MG63 (cell line): Measurements from ENCODE around the gene P2RY6. TPM values are rescaled to one million over a fixed set of nuclear protein-coding genes. Genes with fewer than 3 reads are reported as not detected.
A peak's percentile ranks its signal among the peaks of the same experiment; 100 is the strongest.
"Not testable (repeated sequence)": the region's sequence is repeated elsewhere in the genome, so short reads cannot be mapped to it uniquely, and the experiment has no call there.

Experiments used
- DNase-seq: peaks from one replicate; pipeline ENCODE4 v3.0.0-alpha.2; 2020
- H3K27me3 ChIP-seq: fragments of 250-450 bp; sonication (Bioruptor Pico); 2 replicates; pipeline ENCODE4 v1.5.1; 2020; ENCODE audit warnings: mild to moderate bottlenecking, moderate library complexity
- H3K36me3 ChIP-seq: fragments of 250-450 bp; sonication (Bioruptor Pico); 2 replicates; pipeline ENCODE4 v1.5.1; 2020; ENCODE audit warnings: mild to moderate bottlenecking, moderate library complexity
- H3K4me3 ChIP-seq: fragments of 250-450 bp; sonication (Bioruptor Pico); 2 replicates; pipeline ENCODE4 v1.5.1; 2020; ENCODE audit warnings: mild to moderate bottlenecking, moderate library complexity
- H3K9me3 ChIP-seq: fragments of 250-450 bp; sonication (Bioruptor Pico); 2 replicates; pipeline ENCODE4 v1.5.1; 2020; ENCODE audit warnings: mild to moderate bottlenecking, moderate library complexity
- total RNA-seq: library from RNA; depleted of rRNA; stranded (reverse); fragments of >200 nt; shearing (Covaris generic); gene quantifications from 2 replicates; pipeline ENCODE4 v1.2.3, GENCODE V29; 2014; ENCODE audit warnings: low replicate concordance; rRNA removed

Gene P2RY6, protein sequence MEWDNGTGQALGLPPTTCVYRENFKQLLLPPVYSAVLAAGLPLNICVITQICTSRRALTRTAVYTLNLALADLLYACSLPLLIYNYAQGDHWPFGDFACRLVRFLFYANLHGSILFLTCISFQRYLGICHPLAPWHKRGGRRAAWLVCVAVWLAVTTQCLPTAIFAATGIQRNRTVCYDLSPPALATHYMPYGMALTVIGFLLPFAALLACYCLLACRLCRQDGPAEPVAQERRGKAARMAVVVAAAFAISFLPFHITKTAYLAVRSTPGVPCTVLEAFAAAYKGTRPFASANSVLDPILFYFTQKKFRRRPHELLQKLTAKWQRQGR
- total RNA-seq: 6.7 and 23.4 TPM in 2 replicates

DNA sequence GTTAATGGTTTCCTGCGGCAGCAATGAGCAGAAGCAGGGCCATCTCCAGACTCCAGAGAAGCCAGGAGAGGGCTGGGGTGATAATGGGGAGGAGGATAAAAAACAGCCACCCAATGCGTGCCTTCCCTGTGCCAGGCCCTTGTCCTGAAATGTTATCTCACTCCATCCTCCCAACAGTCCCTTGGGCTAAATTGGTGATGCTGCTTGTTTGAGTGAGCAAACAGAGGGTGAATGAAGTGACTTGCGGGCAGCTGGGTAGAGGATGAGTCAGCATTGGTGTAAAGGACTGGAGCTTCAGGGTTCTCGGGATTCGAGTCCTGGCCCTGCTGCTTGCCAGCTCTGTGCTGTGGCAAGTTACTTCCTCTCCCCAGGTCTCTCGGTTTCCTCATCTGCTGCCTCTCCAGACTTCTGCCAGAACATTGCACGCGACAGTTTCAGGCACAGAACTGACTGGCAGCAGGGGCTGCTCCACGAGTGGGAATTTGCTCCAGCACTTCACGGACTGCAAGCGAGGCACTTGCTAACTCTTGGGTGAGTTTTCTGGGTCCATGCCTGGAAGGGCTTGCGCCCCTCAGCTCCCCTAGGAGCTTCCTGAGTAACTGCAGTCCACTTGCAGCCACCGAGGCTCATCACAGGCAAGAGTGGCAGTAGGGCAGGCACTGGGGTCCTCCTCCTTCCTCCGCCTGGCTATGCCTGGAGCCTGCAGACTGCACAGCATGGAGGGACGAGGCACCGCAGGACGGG, at the start of gene P2RY6:
Gene P2RY6, plus strand, starts transcription at position 403 of the 744 bp plus-strand sequence. CDS start 24,181 bp downstream, outside the sequence.
- H3K4me3 ChIP-seq: no peak within 1 kb of the TSS
- H3K9me3 ChIP-seq: no peaks in the 10 kb centered on the region
- DNase-seq: peak; percentile 62
- no peaks in the 10 kb centered on the region for H3K27me3 ChIP-seq
- H3K36me3 ChIP-seq: no peaks in the 10 kb centered on the region

DNA sequence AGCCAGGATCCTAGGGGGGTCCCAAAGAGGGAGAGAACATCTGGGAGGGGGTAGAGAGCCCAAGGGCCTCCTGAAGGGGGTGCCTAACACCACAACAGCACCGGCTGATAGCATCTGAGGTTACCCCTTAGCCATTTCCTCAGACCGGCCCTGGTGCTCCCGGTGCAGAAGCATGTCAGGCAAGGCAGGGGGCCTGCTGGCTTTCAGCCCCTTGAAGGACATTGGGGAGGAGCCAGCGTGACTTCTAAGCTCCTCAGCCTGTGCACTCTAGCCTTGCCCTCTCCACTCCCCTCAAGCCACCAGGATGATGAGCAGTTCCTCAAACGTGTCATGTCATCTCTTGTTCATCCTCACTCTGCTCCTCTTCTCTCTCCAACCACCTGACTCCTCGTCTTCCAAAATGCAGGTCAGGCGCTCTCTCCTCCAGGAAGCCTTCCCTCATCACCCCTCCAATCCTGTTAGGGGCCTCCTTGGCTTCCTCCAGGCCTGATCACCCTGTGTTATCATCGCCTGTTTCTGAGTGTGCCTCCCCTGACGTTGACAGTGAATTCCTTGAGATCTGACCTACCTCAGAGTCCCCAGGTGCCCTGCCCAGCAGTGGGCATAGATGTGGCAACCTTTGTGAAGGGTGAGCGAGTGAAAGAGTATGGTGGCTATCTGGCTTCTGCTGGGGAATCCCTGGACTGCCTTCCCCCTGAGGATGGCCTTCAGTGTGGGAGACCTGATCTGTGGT, 48.0 kb upstream of the P2RY6 start:
- no peak overlapping the region for H3K4me3 ChIP-seq
- no peak for DNase-seq
- H3K36me3 ChIP-seq: no peaks in the 10 kb centered on the region
- H3K27me3 ChIP-seq: no peaks in the 10 kb centered on the region
- no peaks in the 10 kb centered on the region for H3K9me3 ChIP-seq

DNA sequence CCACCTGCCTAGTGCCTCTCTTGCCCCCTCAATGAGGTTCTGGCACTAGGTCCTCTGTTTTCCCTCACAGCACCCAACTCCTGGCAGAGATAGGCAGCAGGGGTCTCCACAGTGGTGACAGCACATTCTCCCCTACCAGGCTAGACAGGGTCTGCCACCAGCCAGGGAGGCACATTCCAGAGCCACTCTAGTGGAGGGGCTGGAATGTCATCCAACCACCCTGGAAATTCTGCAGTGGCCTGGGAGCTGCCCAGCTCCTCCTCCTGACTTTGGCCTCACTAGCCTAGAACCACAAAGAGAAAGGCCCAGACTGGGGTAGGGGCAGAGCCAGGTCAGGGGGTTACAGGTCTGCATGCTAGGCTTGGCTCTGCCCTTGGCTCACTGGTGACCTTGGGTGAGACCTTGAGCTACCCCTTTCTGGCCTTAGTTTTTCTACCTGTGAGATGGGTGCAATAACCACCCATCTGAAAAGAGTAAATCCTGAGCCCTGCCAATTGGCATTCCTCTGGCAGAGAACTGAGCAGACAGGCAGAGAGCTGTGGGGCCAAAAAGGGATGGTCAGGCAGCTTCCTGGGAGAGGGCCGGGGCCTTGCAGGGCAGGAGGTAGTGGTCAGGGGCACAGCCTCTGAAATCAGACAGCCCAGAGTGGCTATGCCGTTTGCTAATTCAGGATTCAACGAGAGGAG, 47.0 kb upstream of the P2RY6 start:
- no peak for DNase-seq
- no peak overlapping the region for H3K4me3 ChIP-seq
- no peaks in the 10 kb centered on the region for H3K9me3 ChIP-seq
- H3K36me3 ChIP-seq: no peaks in the 10 kb centered on the region
- no peaks in the 10 kb centered on the region for H3K27me3 ChIP-seq

DNA sequence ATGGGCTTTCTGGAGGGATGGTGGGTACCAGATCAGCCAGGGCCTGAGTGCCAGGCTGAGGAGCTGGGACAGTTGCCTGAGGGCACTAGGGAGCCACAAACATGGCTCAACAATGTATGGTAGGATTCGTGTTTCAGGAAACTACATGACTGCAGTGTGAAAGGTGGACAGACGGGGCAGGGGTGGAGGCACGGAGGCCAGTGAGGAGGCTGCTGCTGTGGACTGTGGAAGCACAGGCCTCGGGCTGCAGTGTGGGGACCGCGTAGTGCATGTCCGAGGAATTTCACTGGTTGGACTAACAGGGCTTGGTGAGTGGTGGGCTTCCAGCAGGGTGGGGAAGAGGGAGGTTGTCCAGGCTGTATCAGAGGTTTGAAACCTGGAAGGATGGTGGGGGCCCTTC, 46.3 kb upstream of the P2RY6 start:
- no peaks in the 10 kb centered on the region for H3K9me3 ChIP-seq
- DNase-seq: no peak
- no peak overlapping the region for H3K4me3 ChIP-seq
- H3K36me3 ChIP-seq: no peaks in the 10 kb centered on the region
- H3K27me3 ChIP-seq: no peaks in the 10 kb centered on the region

DNA sequence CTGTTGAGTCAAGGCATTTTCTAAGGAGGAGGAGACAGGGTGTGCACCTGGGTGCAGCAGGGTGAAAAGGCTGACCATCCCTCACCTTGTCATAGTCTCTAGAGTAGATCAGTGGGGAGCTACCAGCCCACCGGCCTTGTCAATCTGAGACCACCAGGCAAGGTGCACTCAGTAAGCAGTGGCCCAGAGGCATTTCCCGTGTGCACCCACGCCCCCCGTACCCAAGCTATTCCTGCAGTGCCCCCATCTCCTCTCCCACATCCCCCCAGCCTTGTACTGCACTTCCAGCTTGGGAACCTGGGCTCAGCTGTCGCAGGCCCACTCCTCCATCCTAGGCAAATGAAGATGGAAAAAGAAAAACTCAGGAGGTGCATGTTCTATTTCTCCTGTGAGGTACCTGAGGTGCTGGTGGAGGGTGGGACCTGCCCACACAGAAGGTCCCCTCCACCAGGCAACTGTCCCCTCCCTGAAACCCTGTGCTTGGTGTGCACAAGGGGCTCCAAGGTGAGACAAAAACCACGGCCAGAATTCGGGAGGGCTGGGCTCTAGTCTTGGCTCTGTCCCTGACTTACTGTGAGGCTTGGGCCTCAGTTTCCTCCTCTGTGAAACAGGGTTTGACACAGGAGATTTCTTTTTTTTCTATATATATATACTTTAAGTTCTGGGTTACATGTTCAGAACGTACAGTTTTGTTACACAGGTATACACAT, 45.7 kb upstream of the P2RY6 start:
- no peaks in the 10 kb centered on the region for H3K27me3 ChIP-seq
- no peak for DNase-seq
- no peaks in the 10 kb centered on the region for H3K9me3 ChIP-seq
- H3K36me3 ChIP-seq: no peaks in the 10 kb centered on the region
- H3K4me3 ChIP-seq: no peak overlapping the region

DNA sequence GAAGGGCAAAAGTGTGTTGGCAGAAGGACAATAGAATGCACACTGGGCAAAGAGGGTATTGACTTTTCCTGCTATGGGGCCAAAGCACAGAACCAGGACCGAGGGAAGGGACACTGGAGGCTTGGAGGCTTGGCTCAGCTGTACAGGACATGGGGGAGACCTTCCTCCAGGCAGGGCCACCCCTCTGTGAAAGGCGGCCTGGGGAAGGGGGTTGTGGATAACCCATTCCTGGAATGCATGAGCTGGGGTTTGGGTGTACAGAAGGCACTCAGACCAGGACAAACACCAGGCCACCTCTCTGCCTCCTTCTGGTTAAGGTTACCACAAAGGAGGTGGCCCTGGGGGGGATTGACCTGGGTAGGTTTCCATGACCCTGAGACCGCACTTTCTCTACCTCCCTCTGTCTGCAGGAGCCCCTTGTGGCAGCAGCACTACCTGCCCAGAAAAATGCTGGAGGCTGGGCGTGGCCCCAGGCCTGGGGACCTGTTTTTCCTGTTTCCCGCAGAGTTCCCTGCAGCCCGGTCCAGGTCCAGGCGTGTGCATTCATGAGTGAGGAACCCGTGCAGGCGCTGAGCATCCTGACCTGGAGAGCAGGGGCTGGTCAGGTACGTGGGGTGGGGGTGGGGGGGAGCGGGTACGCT, 44.4 kb upstream of the P2RY6 start:
- no peak for DNase-seq
- H3K27me3 ChIP-seq: no peaks in the 10 kb centered on the region

DNA sequence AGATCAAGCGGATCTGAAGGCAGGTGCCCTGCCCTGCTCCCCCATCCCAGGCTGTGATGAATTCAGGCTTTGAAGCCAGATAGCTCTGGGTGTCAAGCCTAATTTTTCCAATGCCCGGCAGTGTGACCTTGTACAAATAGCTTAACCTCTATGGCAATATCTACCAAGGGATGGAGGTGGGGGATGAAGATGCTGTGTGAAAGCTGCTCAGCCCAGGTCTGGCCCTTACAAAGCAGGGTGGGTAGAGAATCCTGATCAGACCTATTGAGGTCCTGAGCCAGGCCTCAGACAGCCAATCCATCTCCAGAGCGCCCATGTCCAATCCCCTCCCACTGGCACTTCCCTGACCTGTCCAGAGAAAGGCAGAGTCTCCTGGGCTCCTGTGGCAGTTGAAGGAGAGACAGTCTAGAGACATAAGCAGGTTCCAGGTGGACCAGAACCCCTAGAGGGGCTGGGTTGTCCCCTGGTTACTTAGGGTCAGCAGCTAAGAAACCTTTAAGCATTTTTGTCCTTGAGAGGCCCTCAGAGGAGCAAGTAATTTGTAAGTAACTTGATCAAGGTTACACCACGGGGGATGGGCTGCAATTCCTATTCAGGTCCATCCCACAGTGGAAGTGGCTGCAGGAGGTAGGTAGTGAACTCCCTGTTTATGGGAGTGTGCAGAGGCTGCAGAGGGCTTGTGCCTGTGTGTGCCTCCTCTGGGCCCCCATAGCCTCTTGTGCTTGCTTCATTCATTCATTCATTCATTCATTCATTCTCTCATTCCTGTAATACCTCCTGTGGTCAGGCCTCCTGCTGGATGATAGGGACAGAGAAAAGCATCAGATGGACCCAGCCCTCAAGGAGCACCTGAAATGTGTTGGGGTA, 43.6 kb upstream of the P2RY6 start:
- no peaks in the 10 kb centered on the region for H3K36me3 ChIP-seq
- H3K9me3 ChIP-seq: no peaks in the 10 kb centered on the region
- H3K27me3 ChIP-seq: no peaks in the 10 kb centered on the region
- no peak overlapping the region for H3K4me3 ChIP-seq
- no peak for DNase-seq

More for the DNA sequence above, 44.4 kb upstream of the P2RY6 start:
- no peaks in the 10 kb centered on the region for H3K9me3 ChIP-seq
- H3K4me3 ChIP-seq: no peak overlapping the region
- no peaks in the 10 kb centered on the region for H3K36me3 ChIP-seq

DNA sequence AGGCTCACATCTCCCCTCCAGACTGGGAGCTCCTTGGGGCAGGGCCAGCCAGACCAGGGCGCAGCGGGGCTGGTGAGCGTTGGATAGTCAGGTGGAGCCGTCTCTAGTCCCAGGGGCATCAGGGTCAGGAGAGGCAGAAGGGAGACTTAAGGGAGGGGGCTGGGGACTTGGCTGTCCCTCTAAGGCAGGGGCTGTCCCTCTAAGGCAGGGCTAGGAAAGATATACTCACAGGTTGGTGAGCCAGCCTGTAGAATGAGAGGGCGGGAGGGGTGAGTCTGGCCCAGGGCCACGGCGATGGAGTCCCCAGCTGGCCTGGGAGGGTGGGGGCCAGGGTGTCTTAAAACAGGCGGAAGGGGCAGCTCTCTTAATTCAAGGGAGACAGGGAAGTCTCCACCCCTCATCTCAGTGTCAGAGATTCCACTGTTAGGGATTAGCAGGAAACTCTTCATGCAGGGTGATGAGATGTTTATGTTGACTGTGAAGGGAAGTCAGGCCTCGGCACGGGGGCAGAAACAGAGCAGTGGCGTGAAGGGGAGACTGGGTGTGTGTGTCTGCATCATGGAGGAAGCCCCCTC, 42.7 kb upstream of the P2RY6 start:
- no peak overlapping the region for H3K4me3 ChIP-seq
- DNase-seq: no peak
- H3K27me3 ChIP-seq: no peaks in the 10 kb centered on the region
- H3K9me3 ChIP-seq: no peaks in the 10 kb centered on the region
- H3K36me3 ChIP-seq: no peaks in the 10 kb centered on the region

DNA sequence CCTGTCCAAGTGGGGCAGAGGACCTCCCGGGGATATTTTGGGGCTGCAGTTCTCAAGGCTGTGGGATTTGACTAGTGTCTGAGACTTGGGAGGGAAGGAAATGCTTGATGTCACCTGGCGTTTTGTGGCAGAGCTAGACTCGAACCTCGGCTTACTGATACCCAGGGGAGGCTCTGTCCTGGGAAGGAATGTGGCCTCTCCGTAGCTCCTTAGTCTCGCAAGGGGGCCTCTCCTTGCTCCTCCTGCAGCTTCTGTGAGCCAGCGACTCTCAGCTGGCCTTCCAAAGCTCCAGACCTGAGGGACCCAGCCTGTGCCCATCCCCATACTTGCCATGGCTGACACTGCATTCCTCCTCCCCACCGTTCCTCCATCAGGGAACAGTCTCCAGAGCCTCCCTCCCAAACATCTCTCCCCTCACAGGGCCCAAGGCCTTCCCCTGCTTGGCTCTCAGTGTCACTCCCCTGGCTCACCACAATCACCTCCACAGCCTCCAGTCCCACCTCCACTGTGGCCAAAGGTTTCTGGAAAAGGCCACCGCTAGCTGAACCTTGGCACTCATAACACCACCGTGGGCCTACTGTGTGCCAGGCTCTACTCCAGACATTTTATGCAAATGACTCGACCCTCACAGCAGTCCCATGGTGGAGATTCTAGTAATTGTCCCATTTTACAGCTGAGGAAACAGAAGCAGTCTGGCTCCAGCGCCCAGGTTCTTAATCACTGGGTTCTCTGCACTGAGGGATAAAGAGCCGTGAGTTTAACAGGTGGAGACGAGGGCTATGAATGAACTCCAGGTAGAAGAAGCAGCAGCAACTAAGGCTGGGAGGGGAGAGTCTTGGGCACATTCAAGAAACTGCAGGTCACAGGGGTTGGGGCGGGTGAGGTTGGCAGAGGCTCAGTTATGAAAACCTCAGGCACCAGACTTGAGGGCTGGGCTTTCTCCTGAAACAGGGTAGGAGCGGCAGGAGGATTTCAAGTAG, 42.0 kb upstream of the P2RY6 start:
- Histone ChIP-seq H3K27me3 (no peaks in the 10 kb centered on the region), H3K9me3 (no peaks in the 10 kb centered on the region), H3K4me3 (no peak overlapping the region), H3K36me3 (no peaks in the 10 kb centered on the region)
- DNase-seq: no peak

DNA sequence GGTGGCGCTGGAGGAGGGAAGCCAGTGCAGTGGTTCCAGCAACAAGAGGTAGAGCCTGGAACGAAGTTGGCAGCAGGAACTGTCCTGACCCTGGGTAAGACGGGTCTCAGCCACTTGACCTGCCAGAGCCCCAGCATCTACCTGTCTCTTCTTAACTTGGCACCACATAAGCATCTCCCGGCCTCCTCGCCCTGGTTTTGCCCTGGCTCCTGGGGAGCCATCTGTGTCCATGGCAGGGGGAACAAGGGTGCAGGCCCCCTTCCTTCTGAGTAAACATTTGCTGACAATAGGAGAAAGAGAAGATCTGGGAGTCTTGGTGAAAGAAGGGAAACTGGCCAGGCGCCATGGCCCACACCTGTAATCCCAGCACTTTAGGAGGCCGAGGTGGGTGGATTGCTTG, 41.2 kb upstream of the P2RY6 start:
- Histone ChIP-seq H3K9me3 (no peaks in the 10 kb centered on the region), H3K36me3 (no peaks in the 10 kb centered on the region), H3K4me3 (no peak overlapping the region), H3K27me3 (no peaks in the 10 kb centered on the region)
- no peak for DNase-seq

DNA sequence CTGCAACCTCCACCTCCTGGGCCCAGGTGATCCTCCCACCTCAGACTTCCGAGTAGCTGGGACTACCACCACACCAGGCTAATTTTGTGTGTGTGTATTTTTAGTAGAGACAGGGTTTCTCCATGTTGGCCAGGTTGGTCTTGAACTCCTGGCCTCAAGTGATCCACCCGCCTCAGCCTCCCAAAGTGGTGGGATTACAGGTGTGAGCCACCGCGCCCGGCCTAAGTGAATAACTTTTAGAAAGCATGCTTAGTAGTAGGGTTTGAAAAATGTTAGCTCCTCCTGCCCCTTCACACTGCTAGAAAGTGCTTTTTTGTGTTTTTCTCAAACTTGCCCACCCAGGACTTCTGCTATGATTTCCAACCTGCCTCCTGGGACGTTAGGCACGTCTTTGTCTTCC, 39.7 kb upstream of the P2RY6 start:
- H3K4me3 ChIP-seq, H3K36me3 ChIP-seq, DNase-seq, H3K27me3 ChIP-seq, H3K9me3 ChIP-seq: not testable (repeated sequence)

DNA sequence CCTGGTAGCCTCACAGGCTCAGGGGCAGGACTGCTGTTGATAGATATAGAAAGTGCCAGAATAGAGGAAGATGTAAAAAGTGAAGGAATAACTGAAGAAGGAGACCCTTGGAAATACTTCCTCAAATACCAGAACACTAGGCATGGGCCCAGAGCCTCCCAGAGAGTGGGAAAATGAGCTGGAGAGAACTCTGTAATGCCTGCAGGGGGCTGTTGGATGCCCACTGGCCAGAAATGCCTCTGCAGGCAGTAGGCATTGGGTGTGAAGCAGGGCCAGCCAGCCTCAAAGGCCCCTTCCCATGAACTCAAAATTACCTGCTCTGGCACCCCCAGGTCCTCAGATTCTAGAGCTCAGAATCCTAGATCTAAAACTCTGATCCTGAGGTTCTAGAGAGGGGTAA, 38.9 kb upstream of the P2RY6 start:
- no peaks in the 10 kb centered on the region for H3K27me3 ChIP-seq
- no peaks in the 10 kb centered on the region for H3K9me3 ChIP-seq
- no peaks in the 10 kb centered on the region for H3K36me3 ChIP-seq
- DNase-seq: no peak
- no peak overlapping the region for H3K4me3 ChIP-seq

DNA sequence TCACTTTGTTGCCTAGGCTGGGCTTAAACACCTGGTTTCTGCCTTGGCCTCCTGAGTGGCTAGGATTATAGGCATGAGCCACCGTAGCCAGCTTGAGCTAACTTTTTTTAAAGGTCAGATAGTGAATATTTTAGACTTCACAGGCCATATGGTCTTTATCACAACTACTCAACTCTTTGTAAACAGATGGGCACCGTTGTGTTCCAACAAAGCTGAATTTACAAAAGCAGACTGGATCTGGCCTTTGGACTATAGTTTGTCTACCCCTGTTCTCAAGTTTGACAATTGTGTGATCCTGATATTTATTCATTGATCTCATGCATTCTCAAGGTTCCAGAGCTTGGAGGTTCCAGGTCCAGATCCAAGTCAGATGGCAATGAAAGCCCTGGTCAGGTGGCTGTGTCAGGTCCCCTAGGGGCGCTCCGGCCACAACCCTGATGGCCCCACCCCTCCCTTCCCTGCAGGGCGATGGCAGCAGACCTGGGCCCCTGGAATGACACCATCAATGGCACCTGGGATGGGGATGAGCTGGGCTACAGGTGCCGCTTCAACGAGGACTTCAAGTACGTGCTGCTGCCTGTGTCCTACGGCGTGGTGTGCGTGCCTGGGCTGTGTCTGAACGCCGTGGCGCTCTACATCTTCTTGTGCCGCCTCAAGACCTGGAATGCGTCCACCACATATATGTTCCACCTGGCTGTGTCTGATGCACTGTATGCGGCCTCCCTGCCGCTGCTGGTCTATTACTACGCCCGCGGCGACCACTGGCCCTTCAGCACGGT, 38.3 kb upstream of the P2RY6 start:
- no peaks in the 10 kb centered on the region for H3K36me3 ChIP-seq
- H3K9me3 ChIP-seq: no peaks in the 10 kb centered on the region
- H3K4me3 ChIP-seq: no peak overlapping the region
- H3K27me3 ChIP-seq: no peaks in the 10 kb centered on the region
- DNase-seq: no peak
